CD4-positive, alpha-beta T cell treated with Interleukin-17A for 4 hours (primary cell): ENCODE results near the gene PHF21B.

Experiments
- DNase-seq: peaks from one replicate; pipeline ENCODE4 v3.0.0-alpha.2; 2020; ENCODE audit warnings: mixed read lengths

PHF21B gene

DNA sequence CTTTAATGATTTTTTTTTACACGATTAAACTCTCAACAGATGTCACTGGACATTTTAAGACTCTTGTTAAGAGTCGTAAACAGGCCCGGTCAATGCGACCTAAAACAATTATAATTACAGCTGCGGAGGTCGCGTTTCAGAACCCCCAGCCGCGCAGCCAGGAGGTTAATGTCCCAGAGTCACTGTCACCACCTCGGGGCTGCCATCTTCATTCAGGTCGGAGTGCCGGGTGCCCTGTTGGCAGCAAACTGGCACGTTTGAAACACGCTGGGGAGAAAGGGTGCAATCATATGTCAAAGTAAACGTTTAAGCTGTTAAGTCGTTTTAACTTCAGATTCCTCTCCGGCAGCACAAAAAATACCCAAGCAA, 711 bp upstream of the PHF21B start:
- no peak for DNase-seq

DNA sequence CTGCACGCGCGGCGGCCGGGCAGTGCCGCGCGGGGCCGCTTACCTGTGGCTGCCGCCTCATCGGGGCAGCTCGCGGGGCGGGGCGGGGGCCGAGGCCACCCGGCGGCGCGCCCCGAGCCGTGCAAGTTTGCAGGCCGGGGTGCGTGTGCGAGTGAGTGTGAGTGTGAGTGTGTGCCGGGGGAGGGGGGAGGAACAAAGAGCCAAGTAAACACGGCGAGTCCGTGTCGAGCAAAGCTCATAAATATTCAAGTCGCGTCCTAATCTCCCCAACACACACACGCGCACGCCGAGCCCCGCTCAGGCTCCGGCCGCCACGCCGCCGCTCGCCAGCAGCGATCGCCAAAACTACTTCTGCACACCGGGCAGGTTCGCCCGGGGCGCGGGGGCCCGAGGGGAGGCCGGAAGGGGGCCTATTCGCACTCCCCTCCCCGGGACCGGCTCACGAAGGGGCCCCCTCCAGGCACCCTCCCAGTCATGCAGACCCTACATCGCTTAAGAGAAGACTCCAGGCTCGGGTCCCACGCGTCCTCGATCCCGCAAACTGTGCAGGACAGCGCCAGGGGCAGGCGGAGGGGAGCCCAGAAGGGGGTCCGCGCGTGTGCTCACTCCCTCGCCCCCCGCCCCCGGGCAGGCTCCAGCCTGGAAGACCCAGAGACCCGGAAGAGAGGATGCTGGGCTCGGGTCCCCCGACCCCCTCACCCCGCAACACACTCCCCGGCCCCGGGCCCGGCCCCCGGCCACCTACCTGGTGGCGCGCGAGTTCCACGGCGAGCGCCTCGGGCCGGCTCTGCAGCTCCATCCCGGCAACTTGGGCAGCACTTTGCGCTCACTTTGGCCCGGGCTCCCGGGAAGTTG, 827 bp downstream of the PHF21B start:
- DNase-seq, result no peak

DNA sequence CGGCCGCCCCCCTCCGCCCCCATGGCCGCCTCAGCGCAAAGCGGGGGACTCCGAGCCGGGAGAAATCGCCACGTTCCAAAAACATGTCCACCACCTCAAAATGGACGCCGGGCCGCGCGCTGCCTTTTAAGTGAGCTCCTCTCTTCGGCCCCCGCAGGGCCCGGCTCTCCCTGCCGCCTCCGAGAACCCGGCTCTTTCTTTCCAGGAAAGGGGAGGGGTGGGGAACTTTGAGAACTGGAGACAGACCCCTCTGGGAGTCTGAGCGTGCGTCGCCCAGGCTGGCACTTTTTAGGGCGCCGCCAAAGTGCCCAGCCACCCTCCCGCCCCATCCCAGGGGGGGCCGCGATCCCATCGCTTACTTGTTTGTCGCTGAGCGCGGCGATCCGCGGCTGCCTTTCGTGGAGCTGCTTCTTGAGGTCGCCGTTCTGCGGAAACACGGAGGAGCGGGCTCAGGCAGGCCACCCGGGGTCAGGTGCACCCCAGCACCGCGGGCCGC, 1.6 kb downstream of the PHF21B start:
- no peak for DNase-seq

DNA sequence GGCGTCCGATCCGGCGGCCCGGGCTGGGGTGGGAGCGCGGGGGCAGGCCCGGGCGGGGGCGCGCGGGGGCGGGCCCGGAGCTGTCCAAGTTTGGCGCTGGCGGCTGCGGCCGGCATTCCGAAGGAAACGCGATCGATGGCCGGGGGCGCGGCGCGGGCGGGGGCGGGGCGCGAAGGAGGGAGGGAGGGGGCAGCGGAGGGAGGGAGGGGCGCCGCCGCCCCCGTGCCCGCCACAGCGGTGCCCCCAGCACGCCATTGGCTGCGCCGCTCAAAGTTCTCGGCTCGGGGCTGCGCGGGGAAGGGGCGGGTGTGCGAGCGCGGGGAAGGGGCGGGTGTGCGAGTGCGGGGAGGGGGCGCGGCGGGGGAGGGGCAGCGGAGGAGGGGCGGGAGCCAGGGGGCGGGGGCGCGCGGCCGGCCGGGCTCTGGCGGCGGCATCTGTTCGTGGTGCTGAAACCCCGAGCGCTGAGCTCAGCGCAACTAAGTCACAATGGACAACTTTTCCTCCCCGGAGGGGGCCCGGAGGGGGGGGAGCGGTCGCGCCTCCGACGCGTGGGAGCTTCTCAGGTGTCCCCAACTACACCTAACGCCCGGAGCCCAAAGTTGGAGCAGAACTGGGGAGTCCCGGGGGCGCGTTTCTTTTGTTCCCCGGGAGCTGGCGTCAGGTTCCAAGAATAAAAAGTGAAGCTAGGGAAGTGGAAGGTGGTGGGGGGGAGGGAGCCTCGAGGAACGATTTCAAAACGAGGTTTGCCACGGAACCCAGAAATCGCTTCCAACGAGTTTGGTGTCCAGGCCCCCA, 2.2 kb downstream of the PHF21B start:
- no peak for DNase-seq

DNA sequence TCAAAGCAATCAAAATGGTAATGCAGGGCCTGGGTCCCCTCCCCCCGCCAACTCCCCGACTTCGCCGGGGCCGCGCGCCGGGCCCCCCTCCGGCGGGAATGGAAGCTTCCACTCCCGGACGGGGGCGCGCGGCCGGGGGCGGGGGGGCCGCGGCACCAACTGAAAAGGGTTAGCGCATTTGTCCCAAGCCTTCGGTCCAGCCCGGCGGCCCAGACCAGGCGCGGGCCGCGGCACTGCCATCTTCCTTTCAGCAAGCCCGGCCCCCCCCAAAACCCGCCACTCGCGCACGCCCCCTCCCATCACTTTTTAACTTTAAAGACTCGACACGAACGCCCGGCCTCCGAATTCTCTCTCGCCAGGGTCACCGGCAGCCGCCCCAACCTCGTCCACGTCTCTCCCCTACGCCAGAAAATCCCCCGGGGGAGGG, 2.8 kb downstream of the PHF21B start:
- no peak for DNase-seq

DNA sequence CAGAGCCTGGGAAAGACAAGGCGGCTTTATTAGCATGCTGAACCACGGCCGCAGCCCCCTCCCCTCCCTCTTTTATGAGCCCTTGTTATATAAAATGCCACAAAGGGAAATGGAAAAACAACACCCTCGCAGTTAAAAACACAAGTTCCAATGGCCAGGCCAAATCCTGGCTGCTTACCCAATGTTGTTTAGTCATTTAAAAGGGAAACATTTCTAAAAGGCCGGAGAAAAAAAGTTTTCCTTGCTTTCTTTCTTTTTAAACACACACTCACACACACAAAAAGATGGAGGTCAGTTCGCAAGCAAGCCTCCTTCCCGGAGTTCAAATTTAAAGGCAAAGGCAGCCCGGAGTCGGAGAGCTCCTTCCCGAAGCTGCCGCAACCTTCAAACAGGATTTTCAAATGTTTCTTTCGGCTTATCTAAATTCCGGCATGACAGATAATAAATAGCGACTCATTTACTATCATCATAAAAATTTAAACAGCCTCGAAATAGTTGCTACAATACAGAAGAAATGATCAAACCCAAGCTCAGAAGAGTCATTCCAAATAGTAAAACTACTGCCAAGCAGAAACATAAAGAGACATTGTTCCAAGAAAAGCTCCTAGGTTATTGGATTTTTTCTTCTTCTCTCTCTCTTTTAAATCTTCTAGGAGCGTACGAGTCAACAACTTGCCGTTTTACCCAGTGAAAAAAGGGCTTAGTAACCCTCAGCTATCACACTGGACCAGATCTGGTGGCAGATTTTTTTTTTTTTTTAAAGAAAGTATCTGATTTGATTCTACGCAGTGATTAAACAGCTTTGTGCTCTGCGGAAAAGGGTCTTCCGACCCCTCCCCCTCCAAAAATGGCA, 3.5 kb downstream of the PHF21B start:
- DNase-seq, result no peak

DNA sequence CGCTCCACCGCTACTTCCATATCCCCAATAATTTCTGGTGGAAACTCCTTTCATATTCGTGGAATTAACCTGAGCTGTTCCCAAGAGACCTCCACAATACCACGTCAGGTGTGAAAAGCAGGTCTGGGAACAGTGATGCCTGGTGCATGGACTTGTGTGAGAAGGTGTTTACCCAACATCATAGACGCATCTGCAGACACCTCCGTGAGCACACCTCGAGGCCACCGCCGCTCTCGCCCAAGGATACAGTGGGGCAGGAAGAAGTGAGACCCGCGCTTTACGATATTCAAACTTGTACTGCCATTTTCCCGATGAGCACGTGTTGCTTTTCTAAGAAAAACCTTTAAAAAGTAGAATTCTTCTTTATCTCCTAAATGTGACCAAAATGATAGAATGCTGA, 8.2 kb downstream of the PHF21B start:
- DNase-seq, result no peak

DNA sequence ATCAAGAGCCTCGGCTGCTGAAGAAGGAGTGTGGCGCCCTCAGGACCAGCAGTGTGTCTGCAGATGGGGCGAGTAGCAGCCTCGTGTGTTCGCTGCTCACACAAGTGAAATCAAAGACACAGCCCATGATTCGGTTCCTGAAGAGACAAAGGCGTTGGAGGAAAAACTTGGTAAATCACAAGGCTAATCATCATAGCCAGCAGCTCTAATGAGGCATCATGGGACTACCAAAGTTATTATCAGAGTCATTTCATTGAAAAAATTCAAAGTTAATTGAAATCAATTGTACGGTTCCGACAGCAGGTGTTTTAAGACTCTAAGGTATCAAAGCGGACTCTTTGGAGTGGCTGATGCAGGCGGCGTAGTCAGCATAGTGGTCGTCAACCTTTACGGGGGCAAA, 9.5 kb downstream of the PHF21B start:
- DNase-seq, result no peak

DNA sequence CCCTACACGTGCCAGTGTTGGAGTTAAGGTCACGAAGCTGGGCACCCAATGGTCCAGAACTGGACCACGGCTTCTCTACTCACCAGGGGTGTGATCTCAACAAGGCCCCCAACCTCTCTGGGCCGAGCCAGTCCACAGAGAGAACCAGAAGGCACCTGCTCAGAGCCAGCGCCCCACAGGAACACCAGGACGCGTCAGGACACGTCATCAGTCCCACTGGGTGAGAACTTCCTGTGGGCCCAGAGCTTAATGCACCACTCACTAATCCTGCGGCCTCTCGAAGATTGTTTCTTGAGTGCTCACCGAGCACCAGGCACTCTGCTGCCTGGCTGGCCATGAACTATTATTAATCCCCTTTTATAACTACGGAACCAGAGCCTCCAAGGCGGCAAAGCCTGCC, 10.1 kb downstream of the PHF21B start:
- no peak for DNase-seq

DNA sequence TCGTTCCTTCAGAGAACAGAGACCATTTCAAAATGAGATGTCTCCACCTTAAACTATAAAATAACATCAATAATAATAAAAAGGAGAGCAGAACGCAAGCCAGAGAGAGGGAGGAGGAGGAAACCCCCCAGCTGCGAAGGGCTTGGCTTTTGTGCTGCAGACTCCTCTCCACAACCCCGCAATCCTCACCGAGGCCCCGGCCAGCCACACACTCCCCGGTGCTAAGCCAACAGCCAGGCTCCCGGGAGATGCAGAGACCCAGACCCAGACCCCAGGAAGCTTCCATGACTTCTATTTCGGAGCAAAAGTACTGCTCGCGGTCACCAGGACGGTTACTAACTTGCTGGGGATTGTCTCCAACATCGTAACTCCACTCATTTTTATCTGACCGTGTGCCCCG, 10.6 kb downstream of the PHF21B start:
- DNase-seq, result no peak

DNA sequence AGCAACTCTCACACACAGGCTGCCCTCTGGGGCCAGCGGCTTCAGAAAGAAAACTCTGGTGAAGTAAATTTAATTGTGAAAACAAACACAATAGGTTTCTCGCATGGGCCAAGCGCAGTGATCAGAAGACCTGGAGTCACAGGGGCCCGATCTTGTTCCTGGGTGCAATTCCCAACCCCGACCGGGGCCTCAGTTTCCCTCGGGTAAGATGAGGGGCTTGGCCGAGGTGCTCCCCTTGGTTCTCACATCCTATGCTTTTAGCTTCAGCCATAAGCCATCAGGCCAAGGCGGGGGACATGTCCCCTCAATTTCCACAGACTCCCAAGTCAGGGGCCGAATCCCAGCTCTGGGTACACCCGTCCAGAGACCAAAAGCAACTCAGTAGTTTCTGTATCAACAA, 11.5 kb downstream of the PHF21B start:
- no peak for DNase-seq

DNA sequence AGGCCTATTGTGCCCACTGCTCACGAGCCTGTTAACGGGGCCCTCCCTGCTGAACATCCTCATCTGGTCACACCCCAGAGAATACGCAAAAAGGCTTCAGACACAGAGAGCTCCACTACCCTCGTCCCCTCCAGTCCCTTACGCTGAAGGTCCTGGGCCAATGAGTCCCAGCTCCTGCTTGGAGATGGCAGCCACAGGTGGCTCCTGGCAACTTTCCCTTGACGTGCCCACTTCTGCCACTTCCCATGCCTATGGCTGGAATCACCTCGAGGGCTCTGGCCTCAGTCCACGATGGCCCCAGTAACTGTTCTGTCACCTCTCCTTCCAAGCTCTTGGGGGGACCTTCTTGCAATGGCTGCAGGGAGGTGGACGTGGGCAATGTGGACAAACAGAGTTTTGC, 12.7 kb downstream of the PHF21B start:
- DNase-seq, result no peak

DNA sequence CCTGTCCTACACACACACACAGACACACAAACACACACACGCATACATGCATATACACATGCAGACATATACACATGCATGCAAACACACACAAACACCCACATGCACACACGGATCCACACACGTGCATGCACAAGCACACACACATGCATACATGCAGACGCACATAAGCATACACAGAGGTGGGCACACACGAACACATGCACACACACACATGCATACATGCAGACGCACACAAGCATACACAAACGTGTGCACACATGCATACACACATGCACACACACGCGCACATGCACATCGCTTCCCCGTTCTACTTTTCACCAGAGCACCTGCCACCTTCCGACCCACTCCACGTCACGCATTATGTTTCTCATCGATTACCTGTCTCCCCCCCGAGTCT, 13.2 kb downstream of the PHF21B start:
- no peak for DNase-seq

DNA sequence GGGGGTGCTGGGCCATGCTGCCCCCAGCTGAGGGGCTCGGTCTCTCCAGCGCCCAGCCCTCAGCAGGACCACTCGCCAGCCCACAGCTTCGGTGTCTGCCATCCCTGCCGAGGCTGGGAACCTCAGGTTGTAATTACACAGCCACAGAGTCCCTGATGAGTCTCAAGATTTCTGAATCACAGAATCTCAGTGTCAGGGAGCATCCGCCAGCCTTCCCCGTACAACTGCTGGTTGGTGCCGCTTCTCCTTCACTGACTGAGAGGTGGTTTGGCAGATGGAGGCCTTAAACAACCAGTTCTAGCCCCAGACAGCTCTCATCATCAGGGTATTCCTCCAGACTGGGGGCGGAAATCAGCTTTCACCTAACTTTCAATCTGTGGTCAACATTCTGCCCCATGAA, 13.7 kb downstream of the PHF21B start:
- DNase-seq, result no peak

DNA sequence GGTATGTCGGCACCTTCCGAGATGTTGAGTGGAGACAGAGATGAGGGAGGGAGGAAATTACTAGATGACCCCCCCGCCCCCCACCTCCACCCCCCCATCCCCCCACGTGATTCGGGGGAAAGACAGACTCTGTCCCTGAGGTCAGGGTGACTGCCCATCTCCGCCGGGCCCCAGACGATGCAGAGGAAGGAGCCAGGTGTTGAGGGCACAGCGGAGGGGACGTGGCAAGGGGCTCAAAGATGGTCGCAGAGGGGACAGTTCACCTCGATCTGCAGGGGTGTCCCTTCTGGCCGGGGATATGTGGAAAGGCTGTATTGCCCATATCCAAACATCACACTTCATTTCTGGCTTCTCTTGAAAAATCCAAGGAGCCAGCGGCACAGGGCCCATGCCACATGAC, 14.1 kb downstream of the PHF21B start:
- no peak for DNase-seq

DNA sequence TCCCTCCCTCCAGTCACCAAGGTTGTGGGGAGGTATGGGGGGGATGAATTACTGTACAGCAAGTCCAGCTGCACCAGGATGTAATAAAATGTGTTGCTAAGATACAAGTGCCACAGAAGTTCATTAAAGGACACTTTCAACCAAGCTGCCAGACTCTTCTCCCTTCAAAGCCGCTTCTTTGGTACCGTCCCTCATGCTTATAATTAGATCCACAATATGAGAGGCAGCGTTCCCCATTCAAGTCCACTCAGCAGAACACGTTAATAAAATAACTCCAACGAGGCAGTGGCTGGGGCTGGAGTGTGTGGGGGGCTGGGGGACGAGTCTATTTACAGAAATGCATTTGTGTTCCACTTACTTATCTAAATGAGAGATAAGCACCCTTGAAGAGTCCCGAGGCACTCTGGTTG, 14.7 kb downstream of the PHF21B start:
- no peak for DNase-seq

DNA sequence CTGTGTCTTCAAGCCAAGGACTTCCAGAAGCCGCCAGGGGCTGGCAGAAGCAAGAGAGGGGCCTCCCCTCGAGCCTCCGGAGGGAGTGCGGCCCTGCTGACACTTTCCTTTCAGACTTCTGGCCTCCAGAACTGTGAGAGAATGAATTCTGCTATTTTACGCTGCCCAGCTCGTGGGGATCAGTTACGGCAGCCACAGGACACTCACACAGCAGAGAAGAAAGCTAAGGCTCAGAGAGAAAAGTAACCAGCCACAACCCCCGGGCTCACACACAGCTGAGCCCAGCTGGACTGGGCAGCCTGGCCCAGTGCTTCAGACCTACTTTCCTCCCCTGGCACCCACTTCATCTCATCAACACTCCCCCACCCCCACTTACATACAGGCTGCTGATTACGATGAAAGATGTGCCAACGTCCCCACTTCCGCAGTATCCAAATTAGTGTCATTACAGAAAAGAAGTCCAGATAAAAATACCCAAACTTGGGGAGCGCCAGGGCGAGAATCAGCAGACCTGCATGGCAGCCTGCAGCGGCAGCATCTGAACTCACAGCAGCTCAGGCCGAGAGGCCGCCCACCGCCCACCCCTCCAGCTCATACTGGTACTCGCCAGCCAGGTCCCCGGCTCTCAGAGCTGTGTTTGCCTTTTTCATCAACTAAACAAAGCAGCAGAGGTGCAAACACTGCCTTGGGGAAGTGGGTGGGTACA, 15.3 kb downstream of the PHF21B start:
- DNase-seq, result no peak

DNA sequence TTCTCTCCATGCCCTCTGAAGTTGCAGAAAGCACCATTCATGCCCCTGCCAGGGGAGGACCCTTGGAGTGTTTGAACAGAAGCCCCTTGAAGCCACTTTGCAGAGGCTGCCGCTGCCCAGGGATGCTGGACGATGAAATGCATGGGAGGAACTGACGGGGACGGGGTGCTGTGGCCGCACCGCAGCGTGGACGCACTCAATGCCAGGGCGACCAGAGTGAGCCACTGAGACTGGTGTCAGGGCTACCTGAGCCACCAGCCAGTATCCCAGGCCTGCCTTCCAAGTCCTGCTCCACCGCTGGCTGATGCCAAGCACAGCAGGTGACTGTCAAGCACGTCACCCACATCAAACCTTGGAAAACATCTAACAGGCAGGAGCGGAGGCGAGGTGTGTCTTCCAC, 17.6 kb downstream of the PHF21B start:
- DNase-seq, result no peak

DNA sequence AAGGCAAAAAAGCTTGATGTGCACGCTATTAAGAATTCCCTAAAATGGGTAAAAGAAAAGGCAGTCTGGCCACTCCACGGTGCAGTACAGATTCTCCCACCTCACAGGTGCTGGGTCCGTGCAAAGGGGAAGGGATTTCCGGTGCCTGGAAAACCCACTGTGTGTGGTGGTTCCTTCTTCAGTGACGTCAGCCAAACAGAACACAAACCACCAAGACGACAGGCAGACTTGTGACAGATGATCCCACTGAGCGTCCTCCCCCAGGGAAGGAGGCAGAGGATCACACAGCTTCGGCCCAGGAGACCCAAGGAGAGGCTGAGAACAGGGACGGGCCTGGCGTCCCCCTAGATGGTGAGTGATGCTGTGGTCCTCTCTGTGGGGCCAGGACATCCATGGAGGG, 18.6 kb downstream of the PHF21B start:
- no peak for DNase-seq

DNA sequence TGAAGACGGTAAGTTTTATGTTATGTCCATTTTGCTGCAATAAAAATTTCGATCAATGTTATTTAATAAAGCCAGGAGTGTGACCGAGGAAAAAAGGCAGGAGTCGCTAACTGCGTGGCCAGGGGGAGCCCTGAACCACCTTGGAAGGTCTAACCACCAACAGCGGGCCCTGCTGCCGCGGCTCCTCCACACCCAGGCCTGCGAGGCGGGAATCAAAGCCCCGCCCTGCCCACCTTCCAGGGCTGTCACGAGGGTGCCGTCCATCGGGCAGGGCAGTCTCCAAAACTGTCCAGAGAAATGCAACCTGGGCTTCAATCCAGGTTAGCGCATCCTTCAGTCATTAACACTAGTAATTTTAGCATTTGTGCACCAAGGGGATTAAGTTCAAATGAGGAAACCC, 19.0 kb downstream of the PHF21B start:
- no peak for DNase-seq

DNA sequence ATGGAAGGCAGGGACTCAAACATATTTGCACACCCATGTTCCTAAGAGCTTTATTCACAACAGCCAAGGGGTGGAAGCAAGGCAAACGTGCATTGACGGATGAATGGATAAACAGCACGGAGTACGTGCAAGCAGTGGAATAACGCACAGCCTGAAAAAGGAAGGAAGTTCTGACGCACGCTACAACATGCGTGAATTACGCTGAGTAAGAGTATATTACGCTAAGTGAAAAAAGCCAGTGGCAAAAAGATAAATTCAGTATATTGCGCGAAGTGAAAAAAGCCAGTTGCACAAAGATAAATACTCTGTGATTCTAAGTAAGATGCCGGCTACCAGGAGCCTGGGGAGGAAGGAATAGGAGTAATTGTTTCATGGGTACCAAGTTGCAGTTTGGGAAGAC, 19.5 kb downstream of the PHF21B start:
- DNase-seq, result no peak

DNA sequence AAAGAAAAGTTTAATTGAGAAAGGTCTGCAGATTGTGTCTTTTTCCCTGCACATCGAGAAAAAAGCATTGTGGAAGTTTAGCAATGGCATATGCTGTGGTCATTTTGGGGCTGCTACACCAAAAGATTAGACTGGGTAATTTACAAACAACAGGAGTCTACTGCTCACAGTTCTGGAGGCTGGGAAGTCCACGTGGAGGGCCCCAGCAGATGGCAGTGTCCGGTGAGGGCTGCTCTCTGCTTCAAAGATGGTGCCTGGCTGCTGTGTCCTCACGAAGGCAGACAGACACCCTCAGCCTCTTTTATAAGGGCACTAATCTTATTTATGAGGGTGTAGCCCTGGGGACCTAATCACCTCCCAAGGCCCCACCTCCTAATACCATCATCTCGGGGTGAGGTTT, 21.1 kb downstream of the PHF21B start:
- DNase-seq, result no peak

DNA sequence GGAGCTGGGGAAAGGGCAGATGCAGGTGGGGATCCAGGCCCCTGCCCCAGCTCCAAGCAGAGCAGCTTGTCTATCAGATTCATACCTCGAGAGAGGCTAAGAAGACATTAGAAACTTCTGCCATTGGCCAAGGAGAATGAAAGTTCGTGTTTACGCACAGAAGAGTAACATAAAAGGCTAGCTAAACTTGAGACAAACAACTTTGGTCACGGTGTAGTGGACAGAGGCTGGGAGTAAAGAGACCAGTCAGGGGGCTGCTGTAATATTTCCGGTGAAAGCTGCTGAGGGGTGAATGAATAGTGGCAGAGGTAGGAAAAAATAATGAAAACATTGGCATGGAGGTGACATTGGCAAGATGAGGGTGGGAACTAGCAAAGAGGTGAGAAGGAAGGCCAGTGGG, 22.9 kb downstream of the PHF21B start:
- no peak for DNase-seq
